HCEC 1CT (cell line): ENCODE data around the gene KIF26A.
"Not testable (repeated sequence)": the region's sequence is repeated elsewhere in the genome, so short reads cannot be mapped to it uniquely, and the experiment has no call there.

Experiments
- DNase-seq: peaks from one replicate; pipeline ENCODE4 v3.0.0-alpha.2; 2017

Gene KIF26A

DNA sequence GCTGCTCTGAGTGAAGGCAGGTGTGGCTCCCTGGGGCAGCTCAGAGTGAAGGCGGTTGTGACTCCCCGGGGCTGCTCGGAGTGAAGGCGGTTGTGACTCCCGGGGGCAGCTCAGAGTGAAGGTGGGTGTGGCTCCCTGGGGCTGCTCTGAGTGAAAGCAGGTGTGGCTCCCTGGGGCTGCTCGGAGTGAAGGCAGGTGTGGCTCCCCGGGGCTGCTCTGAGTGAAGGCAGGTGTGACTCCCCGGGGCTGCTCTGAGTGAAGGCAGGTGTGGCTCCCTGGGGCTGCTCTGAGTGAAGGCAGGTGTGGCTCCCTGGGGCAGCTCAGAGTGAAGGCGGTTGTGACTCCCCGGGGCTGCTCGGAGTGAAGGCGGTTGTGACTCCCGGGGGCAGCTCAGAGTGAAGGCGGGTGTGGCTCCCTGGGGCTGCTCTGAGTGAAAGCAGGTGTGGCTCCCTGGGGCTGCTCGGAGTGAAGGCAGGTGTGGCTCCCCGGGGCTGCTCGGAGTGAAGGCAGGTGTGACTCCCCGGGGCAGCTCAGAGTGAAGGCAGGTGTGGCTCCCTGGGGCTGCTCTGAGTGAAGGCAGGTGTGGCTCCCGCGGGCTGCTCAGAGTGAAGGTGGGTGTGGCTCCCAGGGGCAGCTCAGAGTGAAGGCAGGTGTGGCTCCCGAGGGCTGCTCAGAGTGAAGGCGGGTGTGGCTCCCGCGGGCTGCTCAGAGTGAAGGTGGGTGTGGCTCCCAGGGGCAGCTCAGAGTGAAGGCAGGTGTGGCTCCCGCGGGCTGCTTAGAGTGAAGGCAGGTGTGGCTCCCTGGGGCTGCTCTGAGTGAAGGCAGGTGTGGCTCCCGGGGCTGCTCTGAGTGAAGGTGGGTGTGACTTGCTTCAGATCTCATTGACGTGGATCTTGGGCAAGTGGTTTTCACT, 87.1 kb downstream of the KIF26A start:
- DNase-seq = not testable (repeated sequence)

DNA sequence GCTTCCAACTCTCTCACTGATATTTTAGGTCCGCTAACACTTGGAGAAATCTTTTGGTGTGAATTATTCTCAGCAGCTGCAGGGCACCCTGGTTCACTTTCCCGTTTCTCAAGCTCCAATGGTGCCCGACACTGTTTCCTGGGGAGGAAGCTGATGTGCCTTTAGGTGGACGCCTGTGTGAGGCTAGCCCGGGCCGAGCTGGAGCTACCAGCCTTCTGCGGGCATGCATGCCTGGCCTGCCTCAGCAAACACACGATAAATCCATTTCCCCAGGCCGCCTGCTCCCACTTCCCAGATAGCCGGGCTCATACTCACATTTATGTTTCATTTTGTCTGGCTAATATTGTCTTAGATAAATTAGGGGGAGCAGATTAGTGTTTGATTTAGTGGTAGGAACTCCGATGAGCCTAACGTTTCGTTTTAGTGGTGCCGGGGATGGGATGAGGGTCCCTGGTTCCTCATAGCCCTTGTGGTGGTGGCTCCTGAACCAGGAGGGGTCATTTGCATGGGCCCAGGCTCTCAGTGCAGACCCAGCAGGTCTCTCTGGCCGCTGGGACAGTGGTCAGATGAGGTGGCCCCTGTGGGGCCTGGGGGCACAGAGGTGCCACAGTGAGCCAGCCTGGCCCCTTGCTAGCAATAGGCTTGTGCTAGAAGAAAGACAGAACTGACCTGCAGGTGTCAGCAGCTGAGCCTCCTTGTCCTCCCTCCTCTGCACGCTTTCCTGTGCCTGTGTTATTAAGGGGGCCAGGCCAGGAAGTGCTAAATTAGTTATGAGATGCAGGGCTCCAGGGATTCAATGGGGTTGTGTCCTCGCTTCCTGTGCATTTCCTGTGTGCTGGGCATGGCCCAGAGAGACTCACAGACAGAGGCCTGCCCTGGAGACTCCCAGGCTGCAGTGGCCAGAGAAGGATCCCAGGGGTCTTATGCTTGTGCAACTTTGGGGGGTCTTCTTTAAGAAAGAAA, 88.3 kb downstream of the KIF26A start:
- no peak for DNase-seq

DNA sequence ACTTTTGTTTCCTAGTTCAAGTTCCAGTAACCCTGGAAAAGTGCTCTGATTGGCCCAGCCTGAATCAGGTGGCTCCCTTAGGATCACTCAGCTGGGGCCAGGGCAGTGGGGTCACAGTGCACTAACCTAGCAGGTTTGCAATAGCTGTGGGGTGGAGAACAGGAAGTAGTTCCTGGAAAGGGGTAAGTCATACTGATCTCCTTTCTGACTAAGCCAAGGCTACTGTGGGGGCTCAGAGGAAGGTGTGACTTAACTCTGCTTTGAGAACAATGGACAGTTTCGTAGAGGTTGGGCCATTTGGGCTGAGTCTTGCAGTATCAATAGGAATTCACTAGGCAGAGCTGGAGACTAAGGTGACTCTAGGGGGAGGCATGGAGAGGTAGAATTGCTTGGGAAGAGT, 89.4 kb downstream of the KIF26A start:
- no peak for DNase-seq

DNA sequence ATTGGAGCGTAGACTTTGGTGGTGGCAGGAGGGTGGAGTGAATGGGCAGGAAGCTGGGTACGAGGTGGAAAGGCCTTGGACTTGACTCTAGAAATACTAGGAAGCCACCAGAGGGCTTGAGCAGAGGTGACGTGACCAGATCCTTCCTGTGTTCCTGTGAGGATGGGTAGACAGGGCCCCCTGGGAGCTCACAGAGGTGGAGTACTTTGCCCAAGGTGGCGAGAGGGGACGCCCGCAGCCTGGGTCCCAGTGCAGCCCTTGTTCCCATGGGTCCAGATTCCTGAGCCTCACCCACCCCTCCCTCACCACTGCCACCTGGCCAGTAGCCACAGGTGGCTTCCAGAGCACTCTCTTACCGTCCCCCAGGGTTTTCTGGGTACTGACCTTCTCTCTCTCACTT, 89.8 kb downstream of the KIF26A start:
- DNase-seq = no peak

DNA sequence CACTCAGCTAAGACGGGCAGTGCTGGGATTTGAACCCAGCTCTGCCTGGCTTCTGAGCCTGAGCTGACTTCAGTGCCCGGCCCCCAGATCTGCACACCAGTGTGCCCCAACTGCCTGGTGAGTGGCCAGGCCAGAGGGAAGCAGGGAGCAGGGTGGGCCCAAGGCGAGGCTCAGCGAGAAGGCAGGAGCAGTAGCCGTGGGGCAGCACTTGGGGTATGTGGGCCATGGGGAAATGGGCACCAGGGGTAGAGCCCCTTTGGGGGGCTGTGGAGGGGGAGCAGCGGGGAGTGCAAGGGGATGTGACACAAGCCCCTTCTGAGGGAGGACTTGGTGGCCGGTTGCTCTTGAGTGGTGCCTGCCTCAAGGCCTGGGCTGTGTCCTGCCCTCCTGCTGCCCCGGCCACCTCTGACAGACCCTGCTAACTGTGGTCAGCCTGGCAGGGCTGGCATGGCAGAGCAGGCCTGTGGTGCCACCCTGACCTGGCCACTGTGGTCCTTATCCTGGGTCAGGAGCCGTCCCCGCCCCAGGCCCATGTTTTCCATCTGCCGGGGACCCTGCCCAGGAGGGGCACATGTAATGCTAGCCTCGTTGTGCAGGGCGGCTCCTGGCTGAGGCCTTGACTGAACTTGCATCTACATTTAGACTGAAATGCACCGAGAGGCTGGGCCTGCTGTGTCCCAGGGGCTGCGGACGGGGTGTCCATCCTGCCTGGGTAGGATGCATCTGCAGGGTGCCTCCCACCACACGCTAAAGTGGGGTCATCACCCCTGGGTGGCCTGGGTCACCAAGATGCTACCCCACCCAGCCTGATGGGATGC, 90.5 kb downstream of the KIF26A start:
- no peak for DNase-seq

DNA sequence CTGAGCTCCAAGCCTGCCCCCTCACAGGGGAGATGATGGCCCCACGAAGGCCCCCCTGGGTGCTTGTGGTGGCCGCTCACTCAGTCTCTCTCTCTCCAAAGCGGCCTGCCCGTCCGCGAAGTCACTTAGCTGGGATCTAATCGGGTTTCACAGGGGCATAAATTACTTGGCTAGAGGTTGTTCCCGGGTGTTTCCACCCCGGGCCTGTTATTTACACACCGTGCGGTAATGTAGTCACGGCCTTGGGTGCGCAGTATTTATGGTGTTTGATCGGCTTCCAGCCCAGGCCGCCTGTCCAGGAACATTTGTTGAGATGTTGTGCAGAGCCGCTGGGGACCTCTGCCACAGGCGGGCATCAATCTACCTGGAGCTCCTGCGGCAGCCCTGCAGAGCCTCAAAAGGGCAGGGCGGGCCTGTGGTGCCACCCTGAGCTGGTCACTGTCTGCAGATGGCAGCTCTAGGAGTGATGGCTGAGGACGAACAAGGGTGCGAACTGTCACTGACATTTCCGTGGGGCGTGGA, 91.2 kb downstream of the KIF26A start:
- DNase-seq = no peak

DNA sequence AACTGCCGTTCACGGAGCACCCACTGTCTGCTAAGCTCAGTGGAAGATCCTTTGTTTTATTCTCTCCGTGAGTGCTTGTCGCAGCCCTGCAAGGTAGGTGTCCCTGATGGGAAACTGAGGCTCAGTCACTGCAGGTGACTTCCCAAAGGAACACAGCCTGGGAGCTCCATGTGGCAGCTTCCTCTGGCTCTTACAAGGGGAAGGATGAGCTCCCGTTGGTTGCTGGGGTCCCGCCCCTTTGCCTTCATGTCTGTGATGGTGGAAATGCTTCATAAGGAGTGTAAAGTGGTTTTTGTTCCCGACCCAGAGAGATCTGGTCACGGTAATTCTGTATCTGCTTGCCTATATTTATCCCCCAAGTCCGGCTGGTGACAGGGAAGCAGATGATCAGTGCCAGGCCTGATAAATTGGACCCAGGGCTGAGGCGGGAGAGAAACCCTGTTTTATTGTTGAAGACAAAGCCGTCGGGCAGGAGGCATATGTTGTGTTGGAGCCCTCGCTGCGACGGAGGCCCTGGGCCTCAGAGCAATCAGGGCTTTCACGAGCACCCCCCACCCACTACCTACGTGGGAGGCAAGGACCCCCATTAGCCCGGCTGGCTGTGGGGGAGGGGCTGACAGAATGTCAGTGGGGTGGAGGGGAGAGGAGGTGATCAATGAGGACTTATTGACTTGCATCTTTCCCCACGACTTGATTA, 91.9 kb downstream of the KIF26A start:
- DNase-seq = no peak
